HUES48 (cell line): ENCODE measurements around the gene MKRN2OS.
A peak's percentile ranks its signal among the peaks of the same experiment; 100 is the strongest.

Experiments
- H3K27ac ChIP-seq: one replicate; pipeline ENCODE4 v1.7.0; 2013; ENCODE audit warnings: low read depth, low read length, inconsistent platforms
- H3K27me3 ChIP-seq: 2 replicates; pipeline ENCODE4 v1.6.1; 2013; ENCODE audit warnings: mild to moderate bottlenecking, low read length; ENCODE audit not compliant: control insufficient read depth, insufficient read depth
- H3K36me3 ChIP-seq: 2 replicates; pipeline ENCODE4 v1.6.1; 2013; ENCODE audit warnings: low read length; ENCODE audit not compliant: control insufficient read depth, insufficient read depth
- H3K4me1 ChIP-seq: 2 replicates; pipeline ENCODE4 v1.6.1; 2013; ENCODE audit warnings: mild to moderate bottlenecking, low read length; ENCODE audit not compliant: control insufficient read depth, insufficient read depth
- H3K4me3 ChIP-seq: 2 replicates; pipeline ENCODE4 v1.5.1; 2013; ENCODE audit warnings: mild to moderate bottlenecking, low read depth, low read length
- H3K9ac ChIP-seq: 2 replicates; pipeline ENCODE4 v1.6.1; 2013; ENCODE audit warnings: mild to moderate bottlenecking, low read depth, low read length, moderate library complexity
- H3K9me3 ChIP-seq: 2 replicates; pipeline ENCODE4 v1.6.1; 2013; ENCODE audit warnings: low read length; ENCODE audit not compliant: control insufficient read depth, insufficient read depth

Gene MKRN2OS, protein sequence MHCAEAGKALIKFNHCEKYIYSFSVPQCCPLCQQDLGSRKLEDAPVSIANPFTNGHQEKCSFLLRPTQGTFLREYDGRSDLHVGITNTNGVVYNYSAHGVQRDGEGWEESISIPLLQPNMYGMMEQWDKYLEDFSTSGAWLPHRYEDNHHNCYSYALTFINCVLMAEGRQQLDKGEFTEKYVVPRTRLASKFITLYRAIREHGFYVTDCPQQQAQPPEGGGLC

GRCh38 chr3:12545473-12545791 is at the start of gene MKRN2OS:
MKRN2OS (minus strand) TSS chr3:12545499; CDS start chr3:12545464, 35 bp downstream.
- no peak within 1 kb of the TSS for H3K9ac ChIP-seq
- no peaks in the 10 kb centered on the region for H3K27me3 ChIP-seq
- H3K36me3 ChIP-seq = peaks cover under 1% of the 10 kb centered on the region; the same call in 1 of the 2 replicates
- H3K4me3 ChIP-seq = peak within 1 kb of the TSS; percentile 14
- 0 out of 2 replicates have a peak, but pooled peaks cover 11% of the 10 kb centered on the region for H3K4me1 ChIP-seq
- peak within 1 kb of the TSS; percentile 0 for H3K27ac ChIP-seq
- no peaks in the 10 kb centered on the region for H3K9me3 ChIP-seq

DNA sequence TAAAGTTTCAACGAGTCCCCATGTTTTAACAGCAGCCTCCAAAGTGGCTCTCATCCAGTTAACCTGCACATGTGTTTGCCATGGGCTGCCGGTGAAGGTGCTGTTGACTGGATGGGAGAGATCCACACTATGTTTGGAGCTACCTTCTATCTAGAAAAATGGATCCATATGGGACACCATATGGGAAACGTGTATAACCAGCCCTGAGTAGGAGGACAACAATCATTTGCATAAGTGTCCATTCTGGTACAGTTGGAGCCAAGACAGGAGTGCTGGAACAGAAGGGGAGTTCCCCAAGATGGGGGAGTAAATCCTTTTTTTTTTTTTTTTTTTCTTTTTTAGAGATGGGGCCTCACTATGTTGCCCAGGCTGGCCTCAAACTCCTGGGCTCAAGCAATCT is 48.2 kb upstream of the MKRN2OS start:
- Histone ChIP-seq H3K4me3 (no peak overlapping the region), H3K4me1 (no peaks in the 10 kb centered on the region), H3K27ac (no peak overlapping the region), H3K36me3 (peaks cover 88% of the 10 kb centered on the region), H3K27me3 (no peaks in the 10 kb centered on the region), H3K9ac (no peak overlapping the region), H3K9me3 (no peaks in the 10 kb centered on the region)

DNA sequence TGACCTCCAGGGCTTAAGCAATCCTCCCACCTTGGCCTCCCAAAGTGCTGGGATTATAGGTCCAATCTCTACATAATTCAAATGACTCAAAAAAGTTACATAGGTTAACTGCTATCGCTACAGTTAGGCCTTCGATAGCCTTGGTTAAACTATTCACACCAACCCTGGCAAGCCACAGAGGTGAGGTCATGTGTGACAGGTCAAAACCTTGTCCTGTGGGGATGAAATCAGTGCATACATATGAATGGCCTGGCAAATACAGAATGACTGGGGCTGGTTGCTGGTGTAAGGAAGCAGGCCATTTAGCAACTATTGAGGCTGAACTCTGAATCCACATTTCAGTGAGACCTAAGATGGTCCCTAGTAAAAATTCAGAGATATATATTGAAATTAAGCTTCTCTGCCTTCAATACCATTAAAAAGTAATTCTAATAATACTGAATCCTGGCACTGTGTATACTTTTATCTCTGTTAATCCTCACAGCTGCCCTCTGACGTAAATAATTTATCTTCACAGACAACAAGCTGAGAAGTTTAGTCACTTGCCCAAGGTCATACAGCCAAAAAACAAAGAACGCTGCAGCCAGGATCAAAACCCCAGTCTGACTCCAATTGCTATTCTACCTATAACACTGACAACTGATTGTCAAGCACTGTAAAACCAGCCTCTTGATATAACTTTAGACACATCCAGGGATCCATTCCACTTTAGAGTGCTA is 46.9 kb upstream of the MKRN2OS start:
- Histone ChIP-seq H3K4me3 (no peak overlapping the region), H3K9me3 (no peaks in the 10 kb centered on the region), H3K36me3 (peaks cover 88% of the 10 kb centered on the region), H3K27ac (peak overlapping the region; percentile 42), H3K4me1 (no peaks in the 10 kb centered on the region), H3K27me3 (no peaks in the 10 kb centered on the region), H3K9ac (no peak overlapping the region)

DNA sequence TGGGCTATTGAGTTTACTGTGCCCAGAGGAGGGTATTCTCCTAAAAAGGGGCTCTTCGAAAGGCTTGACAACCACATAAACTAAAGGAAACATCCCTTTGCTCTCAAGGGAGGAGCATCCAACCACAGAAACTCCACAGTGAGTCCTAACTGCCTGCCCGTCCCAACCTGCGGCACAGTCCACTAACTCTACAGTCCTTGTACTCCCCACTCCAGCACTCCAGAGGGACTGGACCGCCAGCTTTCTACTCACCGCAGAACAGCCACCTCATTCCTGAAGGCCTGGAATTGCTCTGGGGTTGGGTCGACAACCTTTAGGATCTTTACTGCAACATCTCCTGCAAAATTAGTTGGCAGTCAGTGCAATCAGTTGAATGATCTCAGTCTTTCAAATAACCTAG is 46.2 kb upstream of the MKRN2OS start:
- no peak overlapping the region for H3K9ac ChIP-seq

DNA sequence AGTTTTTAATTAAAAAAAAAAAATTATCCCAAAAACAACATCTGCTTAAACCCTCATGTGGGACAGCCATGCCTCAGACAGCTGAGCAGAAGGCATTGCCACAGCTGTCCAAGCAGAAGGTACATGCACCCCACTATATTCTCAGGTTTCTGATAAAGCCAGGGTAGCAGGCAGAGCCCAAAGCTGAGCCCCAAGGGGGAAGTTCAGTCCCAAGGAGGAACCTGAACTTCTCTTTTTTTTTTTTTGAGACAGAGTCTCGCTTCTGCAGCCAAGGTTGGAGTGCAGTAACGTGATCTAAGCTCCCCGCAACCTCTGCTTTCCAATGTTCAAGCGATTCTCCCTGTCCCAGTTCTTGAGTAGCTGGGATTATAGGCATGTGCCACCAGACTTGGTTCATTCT is 44.8 kb upstream of the MKRN2OS start:
- H3K4me3 ChIP-seq = no peak overlapping the region
- H3K27ac ChIP-seq = no peak overlapping the region
- H3K9ac ChIP-seq = no peak overlapping the region
- no peaks in the 10 kb centered on the region for H3K27me3 ChIP-seq
- H3K4me1 ChIP-seq = no peaks in the 10 kb centered on the region
- peaks cover 92% of the 10 kb centered on the region for H3K36me3 ChIP-seq
- no peaks in the 10 kb centered on the region for H3K9me3 ChIP-seq

More for the DNA sequence above, 46.2 kb upstream of the MKRN2OS start:
- Histone ChIP-seq H3K27me3 (no peaks in the 10 kb centered on the region), H3K9me3 (no peaks in the 10 kb centered on the region), H3K27ac (no peak overlapping the region), H3K4me3 (no peak overlapping the region), H3K4me1 (no peaks in the 10 kb centered on the region), H3K36me3 (peaks cover 90% of the 10 kb centered on the region)

GRCh38 chr3:12588039-12589009 is 43.0 kb upstream of the MKRN2OS start:
- peaks cover 92% of the 10 kb centered on the region for H3K36me3 ChIP-seq
- H3K27ac ChIP-seq = no peak overlapping the region
- H3K9ac ChIP-seq = no peak overlapping the region

GRCh38 chr3:12586403-12586802 is 41.1 kb upstream of the MKRN2OS start:
- H3K36me3 ChIP-seq = peaks cover 99% of the 10 kb centered on the region
- H3K9me3 ChIP-seq = no peaks in the 10 kb centered on the region
- H3K9ac ChIP-seq = no peak overlapping the region
- no peak overlapping the region for H3K4me3 ChIP-seq
- no peaks in the 10 kb centered on the region for H3K4me1 ChIP-seq
- H3K27me3 ChIP-seq = no peaks in the 10 kb centered on the region
- no peak overlapping the region for H3K27ac ChIP-seq

More at GRCh38 chr3:12588039-12589009, 43.0 kb upstream of the MKRN2OS start:
- H3K4me3 ChIP-seq = no peak overlapping the region
- no peaks in the 10 kb centered on the region for H3K4me1 ChIP-seq
- no peaks in the 10 kb centered on the region for H3K27me3 ChIP-seq
- H3K9me3 ChIP-seq = no peaks in the 10 kb centered on the region

DNA sequence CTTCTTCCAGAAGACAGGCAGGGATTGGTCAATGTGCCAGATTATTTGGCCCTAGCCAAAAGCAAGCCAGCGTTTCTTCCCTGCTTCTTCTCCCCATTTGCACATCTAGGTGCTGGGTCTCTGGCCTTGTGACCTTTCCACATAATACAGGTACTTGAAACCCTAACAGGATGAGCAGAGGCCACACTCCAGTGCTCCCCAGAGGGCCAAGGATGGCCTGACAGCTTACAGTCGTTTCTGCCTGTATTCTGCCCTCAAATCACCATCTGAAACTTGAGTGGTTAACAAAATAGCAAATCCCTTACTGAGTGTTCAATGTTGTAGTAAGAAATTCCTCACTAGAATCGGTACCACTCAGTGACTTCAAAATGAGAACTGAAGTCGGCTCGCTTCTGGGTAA is 40.7 kb upstream of the MKRN2OS start:
- Histone ChIP-seq H3K27ac (no peak overlapping the region), H3K4me1 (no peaks in the 10 kb centered on the region), H3K4me3 (no peak overlapping the region), H3K9ac (no peak overlapping the region), H3K27me3 (no peaks in the 10 kb centered on the region), H3K9me3 (no peaks in the 10 kb centered on the region), H3K36me3 (peaks cover 98% of the 10 kb centered on the region)

- H3K27me3 ChIP-seq = no peaks in the 10 kb centered on the region
- no peaks in the 10 kb centered on the region for H3K4me1 ChIP-seq
- peaks cover 91% of the 10 kb centered on the region for H3K36me3 ChIP-seq
- no peak overlapping the region for H3K9ac ChIP-seq
- no peak overlapping the region for H3K27ac ChIP-seq
- H3K9me3 ChIP-seq = no peaks in the 10 kb centered on the region
- no peak overlapping the region for H3K4me3 ChIP-seq
Measured at GRCh38 chr3:12585181-12585580, 39.9 kb upstream of the MKRN2OS start.

DNA sequence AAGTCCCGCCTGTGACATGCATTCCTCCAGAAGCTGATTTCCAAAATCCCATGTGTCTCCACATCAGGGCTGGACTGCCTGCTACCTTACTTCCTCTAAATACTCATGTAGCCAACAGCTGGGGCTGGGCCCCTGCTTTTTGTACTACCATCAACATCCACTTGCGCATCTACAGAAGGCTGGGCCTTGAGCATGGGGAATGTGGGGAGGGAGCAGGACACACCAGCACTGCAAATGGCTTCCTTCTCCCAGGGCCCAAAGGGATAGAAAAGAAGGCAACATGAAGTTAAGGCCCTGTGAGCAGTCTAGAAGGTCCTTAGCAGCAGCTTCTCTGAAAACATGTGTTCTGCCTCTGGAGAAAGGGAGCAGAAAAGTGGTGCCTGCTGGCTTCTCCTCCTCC is 38.8 kb upstream of the MKRN2OS start:
- H3K4me1 ChIP-seq = no peaks in the 10 kb centered on the region
- no peak overlapping the region for H3K4me3 ChIP-seq
- H3K27me3 ChIP-seq = no peaks in the 10 kb centered on the region
- H3K27ac ChIP-seq = no peak overlapping the region
- H3K9me3 ChIP-seq = no peaks in the 10 kb centered on the region
- H3K9ac ChIP-seq = no peak overlapping the region
- peaks cover 84% of the 10 kb centered on the region for H3K36me3 ChIP-seq
